ENCODE measurements around the gene TMEM240.
"Not testable (repeated sequence)": the region's sequence is repeated elsewhere in the genome, so short reads cannot be mapped to it uniquely, and the experiment has no call there.

TMEM240 gene

DNA sequence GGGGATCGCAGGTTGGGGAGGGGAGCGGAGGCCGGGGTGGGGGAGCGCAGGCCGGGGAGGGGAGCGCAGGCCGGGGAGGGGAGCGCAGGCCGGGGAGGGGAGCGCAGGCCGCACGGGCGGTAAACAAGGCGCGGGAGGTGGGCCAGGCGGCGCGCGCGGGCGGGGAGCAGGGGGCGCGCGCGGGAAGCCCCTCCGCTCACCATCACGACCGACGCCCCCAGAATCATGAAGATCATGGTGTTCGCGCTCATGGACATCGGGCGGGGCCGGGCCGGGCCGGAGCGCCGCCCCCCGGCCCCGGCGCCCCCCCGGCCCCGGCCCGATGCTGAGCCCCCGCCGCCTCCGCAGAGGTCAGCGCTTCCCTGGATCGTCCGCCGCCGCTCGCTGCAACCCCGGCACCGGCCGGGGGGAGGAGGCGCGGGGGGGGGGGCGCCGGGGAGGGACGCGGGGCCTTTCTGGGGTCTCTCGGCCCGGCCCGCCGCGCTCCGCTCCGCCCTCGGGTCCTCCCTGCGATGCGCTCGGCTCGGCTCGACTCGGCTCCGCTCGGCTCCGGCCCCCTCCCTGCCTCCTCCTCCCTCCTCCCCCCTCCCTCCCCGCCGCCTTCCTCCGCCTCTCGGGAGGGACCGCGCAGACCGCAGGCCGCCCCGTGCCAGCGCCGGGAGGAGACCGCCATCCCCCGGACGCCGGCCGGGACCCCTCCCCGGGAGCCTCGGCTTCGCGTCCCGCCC is at the start of gene TMEM240:
Gene TMEM240 (minus strand): TSS at position 535 of the 728 bp plus-strand sequence. CDS start 278 bp downstream, at position 257.
- peak; percentile 74 for DNase-seq

DNA sequence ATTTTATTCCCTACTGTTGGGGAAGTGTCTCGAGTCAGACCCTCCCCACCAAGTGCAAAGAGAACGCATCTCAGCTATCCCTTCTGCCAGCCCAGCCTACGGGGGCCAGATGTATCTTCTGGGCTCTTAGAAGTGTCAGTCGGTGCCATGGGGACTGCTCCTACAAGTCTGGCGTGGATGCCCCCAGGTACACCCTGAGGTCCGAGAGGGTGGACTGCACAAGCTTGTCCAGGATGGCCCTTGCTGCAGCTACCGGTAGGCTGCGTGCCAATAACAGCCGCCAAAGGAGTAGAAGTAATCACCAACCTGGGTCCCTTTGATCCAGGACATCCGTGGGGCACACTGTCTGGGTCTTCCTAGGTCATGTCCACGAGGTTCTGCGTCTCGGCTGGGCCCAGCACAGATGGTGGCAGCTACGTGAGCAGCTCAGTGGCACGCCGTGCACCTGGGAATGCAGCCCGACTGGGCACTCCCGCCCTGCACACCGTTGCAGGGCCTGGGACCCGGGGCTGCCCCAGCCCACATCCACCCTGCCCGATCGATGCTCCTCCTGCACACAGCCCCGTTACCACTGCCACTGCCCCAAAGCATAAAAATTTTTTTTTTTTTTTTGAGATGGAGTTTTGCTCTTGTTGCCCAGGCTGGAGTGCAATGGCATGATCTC is 43.1 kb upstream of the TMEM240 start:
- no peak for DNase-seq

GRCh38 chr1:1582585-1583346 is 42.3 kb upstream of the TMEM240 start:
- no peak for DNase-seq

- no peak for DNase-seq
These were observed 38.0 kb upstream of the TMEM240 start for GRCh38 chr1:1578371-1578940.

- DNase-seq, result no peak
These were observed 37.1 kb upstream of the TMEM240 start for GRCh38 chr1:1577367-1578011.

DNA sequence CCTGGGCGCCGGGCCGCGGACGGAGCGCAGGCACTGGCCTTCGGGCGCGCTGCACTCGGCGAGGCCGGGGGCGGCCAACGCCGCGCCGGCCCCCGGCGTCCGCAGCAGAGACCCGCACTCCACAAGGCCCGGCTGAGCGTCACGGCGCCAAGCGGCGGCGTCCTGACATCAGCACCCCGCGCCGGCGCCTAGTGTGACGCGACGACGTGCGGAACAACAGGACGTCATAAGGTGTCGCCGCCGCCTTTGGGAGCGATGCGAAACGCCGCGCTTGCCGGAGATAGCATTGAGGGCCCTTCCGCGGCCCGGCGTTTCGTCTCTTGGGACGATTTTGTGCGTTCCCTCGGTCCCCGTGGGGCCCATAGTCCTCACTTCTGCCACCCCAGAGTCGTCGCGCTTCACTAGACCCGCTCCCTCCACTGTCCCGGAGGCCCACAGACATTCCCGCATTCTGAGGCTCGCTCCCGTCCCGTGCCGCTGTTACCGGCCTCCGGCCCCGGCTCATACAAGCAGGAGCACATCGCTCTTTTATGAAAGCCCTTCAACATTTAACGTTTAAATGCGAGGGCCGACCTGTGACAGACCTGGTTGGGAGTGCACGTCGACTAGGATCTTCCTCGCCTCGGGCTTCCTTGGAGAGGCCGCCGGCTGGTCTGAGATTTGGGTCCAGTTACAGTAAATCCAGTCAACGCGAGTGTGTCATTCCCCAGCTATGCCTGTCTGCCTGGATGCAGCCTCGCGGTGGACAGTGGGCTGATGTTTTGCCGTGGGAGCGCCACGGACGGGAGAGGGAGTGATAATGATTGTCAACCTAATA is 34.5 kb upstream of the TMEM240 start, which contains the start of gene SSU72:
Gene SSU72 (minus strand): TSS at position 143 of the 817 bp plus-strand sequence. CDS start 306 bp downstream, outside the sequence.
- DNase-seq, result peak; percentile 95

DNA sequence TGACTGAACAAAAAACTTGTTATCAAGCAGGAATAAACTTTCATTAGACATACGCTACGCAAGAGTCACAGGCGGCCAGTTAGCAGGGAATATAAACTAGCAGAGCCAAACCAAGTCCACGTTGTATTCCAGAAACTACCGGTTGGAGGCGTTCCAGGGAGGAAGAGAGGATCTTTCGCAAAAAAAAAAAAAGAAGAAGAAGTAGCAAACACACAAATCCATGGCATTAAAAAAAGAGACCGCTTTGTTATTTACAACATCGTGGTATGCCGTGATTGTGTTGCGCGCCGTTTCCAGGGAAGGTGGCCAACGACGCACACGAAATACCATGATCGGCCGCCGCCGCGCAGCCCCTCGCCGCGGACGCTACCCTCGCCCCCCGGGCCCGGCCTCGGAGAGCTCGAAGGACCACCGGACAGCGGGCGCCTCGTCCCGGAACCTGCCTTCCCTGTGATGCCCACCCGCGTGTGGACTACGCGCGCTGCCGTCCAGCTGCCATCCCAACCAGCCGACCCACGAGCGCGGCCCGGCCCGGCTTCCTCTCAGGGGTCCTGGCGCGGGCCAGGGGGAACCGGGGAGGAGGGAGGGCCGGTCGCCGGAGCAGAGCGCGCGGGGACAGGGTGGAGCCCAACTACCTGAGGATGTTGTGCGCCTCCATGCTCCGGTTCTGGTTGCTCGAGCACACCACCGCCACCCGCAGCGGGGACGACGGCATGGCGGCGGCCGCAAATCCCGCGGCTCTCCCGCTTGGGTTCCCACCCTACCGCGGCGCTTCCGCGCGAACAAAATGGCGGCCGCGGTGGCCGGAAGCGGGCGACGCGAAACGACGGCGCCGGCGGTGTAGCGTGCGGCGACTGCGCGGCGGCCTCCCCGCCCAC is 33.7 kb upstream of the TMEM240 start:
- DNase-seq, result peak; percentile 77

DNA sequence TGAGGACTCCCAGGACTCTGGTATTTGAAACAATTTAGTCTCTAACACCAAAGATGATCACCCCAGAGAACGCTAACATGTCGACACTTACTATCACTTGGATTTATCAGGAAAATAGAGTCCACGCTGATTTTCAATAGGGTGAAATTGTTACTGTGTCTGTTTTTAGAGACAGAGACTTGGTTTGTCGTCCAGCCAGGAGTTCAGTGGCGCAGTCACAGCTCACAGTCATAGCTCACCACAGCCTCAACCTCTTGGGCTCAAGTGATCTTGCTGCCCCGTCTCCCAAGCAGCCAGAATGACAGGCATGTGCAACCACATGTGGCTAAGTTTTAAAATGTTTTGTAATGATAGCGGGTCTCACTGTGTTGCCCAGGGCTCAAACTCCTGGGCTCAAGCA is 28.9 kb upstream of the TMEM240 start:
- no peak for DNase-seq

- no peak for DNase-seq
These were observed 27.5 kb upstream of the TMEM240 start for GRCh38 chr1:1567891-1568291.

DNA sequence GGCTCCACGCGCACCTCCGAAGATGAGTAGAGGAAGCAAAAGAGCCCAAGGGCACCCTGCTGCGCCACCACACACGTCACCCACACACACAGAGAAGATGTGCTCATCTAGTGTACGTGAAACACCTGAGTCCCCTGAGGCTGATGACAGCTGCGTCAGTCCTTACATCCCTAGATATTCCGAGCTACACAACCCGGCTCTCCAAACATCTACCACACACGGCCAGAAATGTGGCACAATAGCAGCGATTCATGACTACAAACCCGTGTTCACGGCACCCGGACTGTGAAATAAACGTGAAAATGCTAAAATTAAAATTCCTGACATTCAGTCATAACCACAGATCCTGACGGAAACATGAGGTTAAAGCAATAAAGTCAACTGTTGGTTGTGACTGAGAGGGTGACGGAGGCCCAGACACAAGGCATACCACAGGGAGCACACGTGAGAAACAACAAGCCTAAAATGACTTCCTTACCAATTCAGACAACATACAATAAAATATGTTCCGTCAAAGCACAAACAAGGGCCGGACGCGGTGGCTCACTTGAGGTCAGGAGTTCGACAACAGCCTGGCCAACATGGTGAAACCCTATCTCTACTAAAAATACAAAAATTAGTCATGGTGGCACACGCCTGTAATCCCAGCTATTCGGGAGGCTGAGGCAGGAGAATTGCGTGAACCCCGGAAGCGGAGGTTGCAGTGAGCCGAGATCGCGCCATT is 26.9 kb upstream of the TMEM240 start:
- no peak for DNase-seq

DNA sequence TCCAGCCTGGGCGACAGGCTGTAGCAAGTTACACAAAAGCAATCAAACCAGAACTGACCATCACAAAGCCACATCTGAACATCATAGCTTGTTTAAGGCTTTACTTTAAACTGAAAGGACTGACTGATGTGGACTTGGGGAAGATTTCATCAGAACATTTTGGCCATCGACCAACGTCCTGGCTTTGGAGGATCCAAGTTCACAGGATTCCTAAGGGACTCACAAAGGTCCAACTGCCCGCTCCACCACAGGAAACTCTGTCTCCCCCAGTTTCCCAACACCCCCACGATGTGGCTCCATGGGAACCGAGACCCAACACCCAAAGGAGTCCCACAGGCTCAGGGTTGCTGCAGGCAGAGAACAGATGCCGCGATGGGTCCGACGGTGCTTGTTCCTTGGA is 24.9 kb upstream of the TMEM240 start:
- DNase-seq, result no peak

- DNase-seq, result no peak
These were observed 23.8 kb upstream of the TMEM240 start for GRCh38 chr1:1564268-1564667.

GRCh38 chr1:1563688-1564087 is 23.3 kb upstream of the TMEM240 start:
- DNase-seq, result no peak

DNA sequence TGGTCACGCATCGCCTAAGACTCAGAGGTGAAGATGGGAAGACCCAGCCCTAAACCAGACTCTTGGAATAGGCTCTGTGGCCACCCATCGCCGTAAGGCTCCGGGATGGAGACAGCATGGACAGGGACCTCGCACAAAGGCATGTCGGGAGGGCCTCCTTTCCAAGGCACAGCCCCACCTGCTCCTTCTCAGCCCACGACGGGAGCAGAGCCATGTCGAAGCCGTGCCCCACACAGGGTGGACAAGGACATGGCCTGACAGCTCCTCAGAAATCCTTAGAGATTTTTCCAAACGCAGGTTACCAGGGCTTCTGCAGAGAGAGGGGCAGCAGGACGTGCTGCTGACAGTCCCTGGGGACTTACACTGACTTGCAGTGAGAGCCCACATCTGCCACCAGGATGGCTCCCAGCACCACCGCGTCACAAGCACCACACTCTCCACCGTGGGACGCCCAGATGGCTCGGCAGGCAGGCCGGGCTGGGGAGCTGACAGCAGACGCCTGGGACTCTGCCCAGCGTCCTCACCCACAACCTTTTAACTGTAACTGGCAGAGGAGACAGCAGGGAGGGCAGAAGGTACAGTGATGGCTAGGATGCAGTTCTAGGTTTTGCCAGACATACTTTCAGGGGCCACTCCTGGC is 22.3 kb upstream of the TMEM240 start:
- DNase-seq, result no peak

GRCh38 chr1:1561801-1562470 is 21.5 kb upstream of the TMEM240 start:
- DNase-seq, result no peak

GRCh38 chr1:1560178-1560577 is 19.8 kb upstream of the TMEM240 start:
- no peak for DNase-seq

DNA sequence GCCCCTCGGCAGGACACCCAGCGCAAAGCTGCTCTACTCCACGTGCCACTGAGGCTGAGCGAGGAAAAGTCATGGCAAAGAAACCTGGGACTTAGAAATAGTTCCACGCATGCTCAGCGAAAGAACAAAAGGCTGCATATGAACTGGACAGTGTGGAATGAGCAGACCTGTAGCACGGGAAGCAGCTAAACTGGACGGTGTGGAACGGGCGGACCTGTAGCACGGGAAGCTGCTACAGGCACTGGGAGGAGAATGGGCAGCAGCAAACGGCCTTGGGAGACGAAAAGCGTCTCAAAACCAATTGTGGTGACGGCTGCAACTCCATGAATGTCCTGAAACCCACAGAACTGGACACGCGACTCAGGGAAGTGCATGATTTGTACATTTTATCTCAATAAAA is 18.6 kb upstream of the TMEM240 start:
- no peak for DNase-seq

- DNase-seq, result no peak
These were observed 18.2 kb upstream of the TMEM240 start for GRCh38 chr1:1558591-1558990.

DNA sequence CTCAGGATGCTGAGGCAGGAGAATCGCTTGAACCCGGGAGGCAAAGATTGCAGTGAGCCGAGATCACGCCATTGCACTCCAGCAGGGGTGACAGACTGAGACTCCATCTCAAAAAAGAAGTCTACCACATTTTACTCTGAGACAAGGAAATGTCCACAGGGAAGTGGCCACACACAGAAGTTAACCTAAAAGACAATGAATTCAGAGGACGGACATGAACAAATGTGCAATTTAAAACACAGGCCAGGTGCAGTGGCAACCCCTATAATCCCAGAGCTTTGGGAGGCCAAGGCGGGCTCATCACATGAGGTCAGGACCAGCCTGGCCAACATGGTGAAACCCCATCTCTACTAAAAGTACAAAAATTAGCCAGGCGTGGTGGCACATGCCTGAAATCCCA is 17.3 kb upstream of the TMEM240 start:
- DNase-seq, result not testable (repeated sequence)

Measured in activated CD4-positive, alpha-beta T cell treated with anti-CD3 and anti-CD28 coated beads for 48 hours (primary cell).